Measurements from ENCODE around the gene ACTG1.

DNA sequence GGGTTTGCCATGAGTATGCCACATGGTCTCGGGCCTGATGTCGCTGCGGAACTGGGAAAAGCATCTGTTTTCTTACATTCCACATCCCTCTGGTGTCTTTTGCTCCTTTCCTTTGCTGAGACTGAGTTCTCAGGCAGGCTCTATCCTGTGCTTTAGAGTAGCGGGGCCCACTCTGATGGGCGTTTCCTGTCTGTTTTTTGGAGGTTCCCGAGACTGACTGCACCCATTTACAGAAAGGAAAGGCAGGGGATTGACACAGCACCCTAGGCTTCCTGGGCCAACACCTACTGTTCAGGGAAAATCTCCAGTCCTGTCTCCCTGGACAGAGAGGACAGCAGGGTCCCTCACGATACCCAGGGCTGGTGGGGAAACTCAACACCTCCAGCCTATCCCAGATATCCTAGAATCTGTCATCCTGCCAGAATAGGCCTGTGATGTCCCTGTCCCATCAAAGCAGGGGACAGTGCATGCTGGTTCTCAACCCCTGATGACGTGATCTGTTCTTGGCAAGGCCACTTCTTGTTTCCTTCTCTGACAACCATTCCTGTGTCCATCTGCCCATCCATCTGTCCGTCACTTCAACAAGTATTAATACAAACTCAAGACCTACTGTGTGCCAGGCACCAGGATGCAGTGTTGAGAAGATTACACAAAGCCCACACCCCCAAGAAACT, 42.2 kb downstream of the ACTG1 start:
- TF ChIP-seq CTCF (conservative IDR thresholded peaks at IDR 0.05; ENCODE audit: low read length) (no peak), EZH2phosphoT487 (IDR thresholded peaks at IDR 0.05; ENCODE audit: borderline replicate concordance, low read depth, low read length) (no peak)
